Neutrophil (primary cell): ENCODE data around the gene ERO1B.

ENCODE experiments used
- H3K27ac ChIP-seq: fragments of 200-600 bp; sonication (generic); 2 replicates; pipeline ENCODE4 v1.5.1; 2016; ENCODE audit warnings: mild to moderate bottlenecking, moderate library complexity
- H3K27me3 ChIP-seq: fragments of 200-600 bp; sonication (generic); 2 replicates; pipeline ENCODE4 v1.6.0; 2016; ENCODE audit warnings: mild to moderate bottlenecking
- H3K36me3 ChIP-seq: fragments of 200-600 bp; sonication (generic); 2 replicates; pipeline ENCODE4 v1.5.1; 2017
- H3K4me1 ChIP-seq, 2 experiments: fragments of 200-600 bp in 1 of 2; sonication (generic) in 1 of 2; 1 replicate in 1 of 2; 2 replicates in 1 of 2; pipeline versions ENCODE4 v1.5.1 to v1.6.1; 2013 to 2016; ENCODE audit warnings: low read depth in 1 of 2, low read length in 1 of 2, mild to moderate bottlenecking in 1 of 2, moderate library complexity in 1 of 2; ENCODE audit not compliant: control insufficient read depth in 1 of 2, insufficient read depth in 1 of 2
- H3K4me3 ChIP-seq, 2 experiments: fragments of 200-600 bp in 1 of 2; sonication (generic) in 1 of 2; 1 replicate in 1 of 2; 2 replicates in 1 of 2; pipeline ENCODE4 v1.5.1; 2013 to 2016; ENCODE audit warnings: low read depth in 1 of 2, low read length in 1 of 2, mild to moderate bottlenecking in 1 of 2, moderate library complexity in 1 of 2
- H3K9me3 ChIP-seq: fragments of 200-600 bp; sonication (generic); 2 replicates; pipeline ENCODE4 v1.5.1; 2016
- CTCF ChIP-seq: fragments of 200-600 bp; sonication (generic); IDR thresholded peaks from 2 replicates; pipeline ENCODE4 v1.5.1; 2016; ENCODE audit warnings: antibody characterized with exemption

The ERO1B gene

GRCh38 chr1:236240675-236241074 lies 41.1 kb downstream of the ERO1B start:
- no peaks in the 10 kb centered on the region for H3K36me3 ChIP-seq
- H3K4me3 ChIP-seq: no peak overlapping the region
- TF ChIP-seq CTCF: no peak
- H3K4me1 ChIP-seq: no peaks in the 10 kb centered on the region
- H3K27ac ChIP-seq: no peak overlapping the region
- H3K9me3 ChIP-seq: no peaks in the 10 kb centered on the region
- no peaks in the 10 kb centered on the region for H3K27me3 ChIP-seq

GRCh38 chr1:236239092-236239585 lies 42.6 kb downstream of the ERO1B start:
- Histone ChIP-seq H3K27me3 (no peaks in the 10 kb centered on the region), H3K27ac (no peak overlapping the region), H3K4me1 (no peaks in the 10 kb centered on the region), H3K4me3 (no peak overlapping the region), H3K36me3 (no peaks in the 10 kb centered on the region), H3K9me3 (no peaks in the 10 kb centered on the region)
- TF ChIP-seq CTCF: no peak

- no peak for TF ChIP-seq CTCF
- Histone ChIP-seq H3K36me3 (no peaks in the 10 kb centered on the region), H3K27me3 (no peaks in the 10 kb centered on the region), H3K27ac (no peak overlapping the region), H3K9me3 (no peaks in the 10 kb centered on the region), H3K4me1 (no peaks in the 10 kb centered on the region), H3K4me3 (no peak overlapping the region)
Measured at GRCh38 chr1:236235116-236235515, 46.6 kb downstream of the ERO1B start.

- Histone ChIP-seq H3K4me1 (peaks cover 0 to 15% of the 10 kb centered on the region in 2 experiments), H3K27me3 (no peaks in the 10 kb centered on the region), H3K9me3 (no peaks in the 10 kb centered on the region), H3K36me3 (peaks cover 4% of the 10 kb centered on the region), H3K4me3 (no peak overlapping the region), H3K27ac (no peak overlapping the region)
- no peak for TF ChIP-seq CTCF
Measured at GRCh38 chr1:236228411-236228810, 53.3 kb downstream of the ERO1B start.

- no peaks in the 10 kb centered on the region for H3K9me3 ChIP-seq
- no peaks in the 10 kb centered on the region for H3K27me3 ChIP-seq
- H3K4me1 ChIP-seq: peaks cover 0 to 13% of the 10 kb centered on the region in 2 experiments
- H3K36me3 ChIP-seq: peaks cover 4% of the 10 kb centered on the region
- no peak for TF ChIP-seq CTCF
- H3K27ac ChIP-seq: no peak overlapping the region
- no peak overlapping the region for H3K4me3 ChIP-seq
Measured at GRCh38 chr1:236222632-236223031, 59.1 kb downstream of the ERO1B start.

- no peak for TF ChIP-seq CTCF
Measured at GRCh38 chr1:236220473-236220872, 61.3 kb downstream of the ERO1B start.

More at GRCh38 chr1:236220473-236220872, 61.3 kb downstream of the ERO1B start:
- Histone ChIP-seq H3K4me3 (no peak overlapping the region), H3K9me3 (no peaks in the 10 kb centered on the region), H3K27me3 (no peaks in the 10 kb centered on the region), H3K36me3 (peaks cover 6% of the 10 kb centered on the region), H3K4me1 (peaks cover 0 to 13% of the 10 kb centered on the region in 2 experiments), H3K27ac (no peak overlapping the region)
